Measurements from ENCODE around the gene KIDINS220.

KIDINS220 gene

DNA sequence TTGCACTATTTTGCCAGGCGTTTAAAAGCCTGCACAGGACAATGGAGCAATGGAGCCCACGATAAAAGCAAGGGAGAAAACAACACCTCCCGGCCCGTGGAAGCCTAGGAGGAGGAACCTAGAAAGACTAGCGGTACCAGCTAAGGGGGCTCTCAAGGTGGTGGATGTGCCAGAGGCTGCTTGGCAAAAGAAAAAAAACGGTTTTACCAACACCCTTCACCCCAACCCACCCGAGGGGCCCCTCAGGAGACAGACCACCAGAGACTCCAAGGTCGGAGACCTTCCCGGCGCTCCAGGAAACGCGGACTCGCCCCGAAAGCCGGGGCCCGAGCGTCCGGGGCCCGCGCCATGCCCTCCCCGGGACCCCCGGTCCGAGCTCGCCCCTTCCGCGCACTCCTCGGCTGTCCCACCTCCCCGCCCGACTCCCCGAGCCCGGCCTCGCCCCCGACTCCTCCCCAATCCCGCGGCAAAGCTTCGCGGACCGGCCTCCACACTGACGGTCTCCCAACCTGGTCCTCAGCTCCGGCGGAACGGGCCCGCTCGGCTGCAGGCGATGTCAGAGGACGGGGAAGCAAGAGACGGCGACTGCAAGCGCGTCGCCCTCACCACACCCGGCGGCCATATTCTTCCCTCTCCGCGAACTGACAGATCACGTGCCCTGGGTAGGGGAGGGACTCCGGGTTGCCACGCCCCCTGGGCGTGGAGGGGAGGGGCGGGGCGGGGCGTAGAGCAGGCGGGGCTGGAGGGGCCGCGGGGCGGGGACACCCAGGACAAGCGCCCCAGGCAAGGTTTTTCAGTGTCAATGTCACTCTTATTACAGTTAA lies at the start of gene KIDINS220:
KIDINS220 (minus strand) TSS at position 643 of the 824 bp plus-strand sequence. CDS start 10,520 bp downstream, outside the sequence.
- FAIRE-seq (no peak), DNase-seq (ENCODE audit: insufficient read length, low spot score) (peak; percentile 99)
- TF ChIP-seq, protein P1, sequence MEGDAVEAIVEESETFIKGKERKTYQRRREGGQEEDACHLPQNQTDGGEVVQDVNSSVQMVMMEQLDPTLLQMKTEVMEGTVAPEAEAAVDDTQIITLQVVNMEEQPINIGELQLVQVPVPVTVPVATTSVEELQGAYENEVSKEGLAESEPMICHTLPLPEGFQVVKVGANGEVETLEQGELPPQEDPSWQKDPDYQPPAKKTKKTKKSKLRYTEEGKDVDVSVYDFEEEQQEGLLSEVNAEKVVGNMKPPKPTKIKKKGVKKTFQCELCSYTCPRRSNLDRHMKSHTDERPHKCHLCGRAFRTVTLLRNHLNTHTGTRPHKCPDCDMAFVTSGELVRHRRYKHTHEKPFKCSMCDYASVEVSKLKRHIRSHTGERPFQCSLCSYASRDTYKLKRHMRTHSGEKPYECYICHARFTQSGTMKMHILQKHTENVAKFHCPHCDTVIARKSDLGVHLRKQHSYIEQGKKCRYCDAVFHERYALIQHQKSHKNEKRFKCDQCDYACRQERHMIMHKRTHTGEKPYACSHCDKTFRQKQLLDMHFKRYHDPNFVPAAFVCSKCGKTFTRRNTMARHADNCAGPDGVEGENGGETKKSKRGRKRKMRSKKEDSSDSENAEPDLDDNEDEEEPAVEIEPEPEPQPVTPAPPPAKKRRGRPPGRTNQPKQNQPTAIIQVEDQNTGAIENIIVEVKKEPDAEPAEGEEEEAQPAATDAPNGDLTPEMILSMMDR (IDR thresholded peaks at IDR 0.05; ENCODE audit: insufficient read depth, missing control alignments) = no peak

DNA sequence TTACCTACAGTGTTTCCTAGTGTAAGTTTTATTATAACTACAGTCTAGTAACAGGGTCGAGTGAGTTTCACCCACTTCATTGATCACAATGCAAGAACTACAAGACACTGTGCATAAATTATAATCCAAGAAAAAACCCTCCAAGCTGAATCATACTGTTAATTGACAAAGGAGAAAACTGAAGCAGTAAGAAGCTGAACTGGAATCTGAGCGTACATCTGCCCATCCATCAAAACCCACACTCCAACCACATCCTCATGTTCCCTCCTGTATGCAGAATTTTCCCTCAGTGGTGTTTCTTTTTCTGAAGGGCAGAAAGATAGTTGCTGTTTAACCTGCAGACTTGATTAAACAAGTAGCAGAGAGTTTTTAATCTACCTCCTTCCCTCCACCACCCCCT lies 49.5 kb upstream of the KIDINS220 start:
- DNase-seq (ENCODE audit: insufficient read length, low spot score) = no peak
- TF ChIP-seq, protein P1 (IDR thresholded peaks at IDR 0.05; ENCODE audit: insufficient read depth, missing control alignments) = no peak
- no peak for FAIRE-seq

DNA sequence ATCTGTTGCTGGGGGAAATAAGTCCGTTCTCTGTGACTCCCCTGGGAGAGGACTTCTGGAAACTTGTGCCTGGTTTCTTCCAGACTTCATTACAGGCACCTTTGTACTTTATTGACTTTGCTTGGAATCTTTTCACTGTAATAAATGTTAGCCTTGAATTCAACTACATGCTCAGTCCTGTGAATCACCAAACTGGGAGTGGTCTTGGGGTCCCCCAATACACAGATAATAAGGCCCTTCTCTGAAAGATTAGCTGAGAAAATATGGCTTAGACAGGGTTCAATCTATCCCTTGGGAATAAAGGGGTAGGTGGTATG lies 48.7 kb upstream of the KIDINS220 start:
- FAIRE-seq (no peak), DNase-seq (ENCODE audit: insufficient read length, low spot score) (no peak)
- TF ChIP-seq, protein P1 (IDR thresholded peaks at IDR 0.05; ENCODE audit: insufficient read depth, missing control alignments) = no peak

DNA sequence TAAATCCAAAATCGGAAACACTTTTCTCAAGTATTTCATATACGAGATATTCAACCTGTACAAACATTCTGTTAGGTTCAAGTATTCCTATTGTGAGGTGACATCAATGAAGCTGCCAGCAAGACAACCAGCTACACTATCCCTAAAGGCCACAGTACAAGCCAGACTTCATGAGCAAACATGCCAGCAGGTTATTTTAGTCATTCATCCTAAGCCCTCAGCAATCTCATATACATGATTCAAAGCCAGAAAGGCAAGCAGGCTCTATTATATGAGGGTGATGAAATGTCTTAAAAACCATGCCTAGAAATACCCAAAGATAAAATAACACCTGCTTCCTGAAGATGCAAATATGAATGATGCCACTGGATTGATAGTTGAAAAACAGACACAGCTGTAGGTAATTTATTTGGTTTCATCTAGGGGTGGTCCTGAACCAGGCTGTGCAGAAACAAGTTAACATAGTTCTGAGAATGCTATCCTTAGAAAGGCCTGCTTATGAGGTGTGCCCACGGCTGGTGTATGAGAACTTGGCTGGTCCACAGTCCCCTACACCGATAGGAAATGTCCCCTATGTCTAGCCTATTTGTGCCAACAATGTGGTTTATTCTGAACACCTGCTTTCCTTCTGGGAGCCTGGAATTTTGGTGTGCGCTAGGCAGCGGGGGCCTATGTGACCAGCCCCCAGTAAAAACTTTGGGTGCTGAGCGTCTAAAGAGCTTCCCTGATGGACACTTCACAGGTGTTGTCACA lies 48.2 kb upstream of the KIDINS220 start:
- FAIRE-seq (no peak), DNase-seq (ENCODE audit: insufficient read length, low spot score) (no peak)
- TF ChIP-seq, protein P1 (IDR thresholded peaks at IDR 0.05; ENCODE audit: insufficient read depth, missing control alignments) = no peak

DNA sequence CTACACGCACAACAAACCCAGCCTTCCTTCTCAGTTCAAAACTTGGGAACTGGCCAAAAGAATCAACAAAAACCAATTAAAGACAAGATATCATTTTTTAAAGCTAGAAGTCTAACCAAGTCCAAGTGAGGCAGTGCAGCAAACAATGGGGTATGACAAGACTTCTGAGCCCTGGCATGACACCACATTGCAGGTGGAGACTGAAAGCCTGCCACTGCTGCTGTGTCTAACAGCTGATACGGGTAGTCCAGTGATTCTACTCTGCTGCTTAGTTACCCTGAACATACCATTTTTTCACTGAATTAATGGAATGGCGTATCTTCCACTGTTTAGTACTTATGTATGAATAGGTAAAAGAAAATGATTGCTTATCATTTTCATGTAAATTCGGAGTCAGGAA lies 47.4 kb upstream of the KIDINS220 start:
- DNase-seq (ENCODE audit: insufficient read length, low spot score) (no peak), FAIRE-seq (no peak)
- TF ChIP-seq, protein P1 (IDR thresholded peaks at IDR 0.05; ENCODE audit: insufficient read depth, missing control alignments) = no peak

DNA sequence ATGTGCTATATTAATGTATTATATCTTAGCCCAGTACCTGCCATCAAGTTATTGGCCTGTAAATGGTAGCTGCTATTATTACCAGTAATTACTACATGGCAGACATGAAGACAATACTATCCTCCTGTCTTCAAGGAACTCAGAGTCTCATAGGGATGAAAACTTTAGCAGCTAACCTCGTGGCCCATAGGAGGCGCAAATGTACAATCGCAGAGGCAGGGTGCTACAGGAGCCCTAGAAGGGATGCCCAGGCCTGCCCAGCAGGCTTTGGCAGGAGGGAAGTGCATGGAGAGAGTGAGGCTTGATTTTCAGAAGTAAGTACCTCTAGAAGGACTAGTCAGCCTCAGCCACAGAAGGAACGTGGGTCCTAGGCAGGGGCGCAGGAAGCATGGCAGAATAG lies 44.7 kb upstream of the KIDINS220 start:
- no peak for FAIRE-seq
- TF ChIP-seq, protein P1 (IDR thresholded peaks at IDR 0.05; ENCODE audit: insufficient read depth, missing control alignments) = peak; percentile 29
- DNase-seq (ENCODE audit: insufficient read length, low spot score) = no peak

DNA sequence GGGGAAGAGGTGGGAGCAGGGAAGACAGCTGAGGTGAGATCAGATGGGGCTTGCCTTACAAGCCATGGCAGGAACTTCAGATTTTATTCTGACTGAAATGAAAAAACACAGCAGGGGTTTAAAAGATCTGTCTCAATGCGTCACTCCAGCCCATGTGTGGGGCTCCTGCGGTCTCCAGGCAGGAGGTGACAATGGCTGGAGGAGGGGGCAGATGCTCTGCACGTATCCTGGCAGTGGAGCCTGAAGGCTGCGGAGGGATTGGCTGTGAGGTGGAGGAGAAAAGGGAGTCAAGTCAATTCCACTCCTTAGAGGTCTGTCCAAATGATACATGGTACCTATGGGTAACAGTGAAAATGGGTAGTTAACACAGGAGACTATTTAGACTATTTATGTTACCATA lies 40.5 kb upstream of the KIDINS220 start:
- DNase-seq (ENCODE audit: insufficient read length, low spot score) = no peak
- TF ChIP-seq, protein P1 (IDR thresholded peaks at IDR 0.05; ENCODE audit: insufficient read depth, missing control alignments) = no peak
- FAIRE-seq = no peak

Measured in D721Med (cell line).